Ovary (tissue), 9 donors: ENCODE data around the gene IFITM1. TPM values are rescaled to one million over a fixed set of nuclear protein-coding genes. Genes with fewer than 3 reads are reported as not detected.

ENCODE experiments used
- DNase-seq, 5 donors: peaks; one replicate each; pipeline ENCODE4 v3.0.0-alpha.2; 2019 to 2020
- H3K27ac ChIP-seq, 2 donors: fragments of 200-600 bp; one replicate each; pipeline versions ENCODE4 v1.5.1 to v1.8.0; 2019 to 2022
- H3K27me3 ChIP-seq: fragments of 200-600 bp; one replicate; pipeline ENCODE4 v1.8.0; 2022
- H3K36me3 ChIP-seq: fragments of 200-600 bp; sonication (generic); one replicate; pipeline ENCODE4 v1.5.1; 2019
- H3K4me1 ChIP-seq: one replicate; pipeline ENCODE4 v1.8.1; 2013; ENCODE audit warnings: mild to moderate bottlenecking, moderate library complexity; ENCODE audit not compliant: insufficient read depth
- H3K4me3 ChIP-seq: fragments of 200-600 bp; sonication (generic); one replicate; pipeline ENCODE4 v1.5.1; 2017
- H3K9me3 ChIP-seq, 2 donors: fragments of 200-600 bp in 1 of 2; sonication (generic) in 1 of 2; one replicate each; pipeline versions ENCODE4 v1.5.1 to v1.8.1; 2013 to 2019; ENCODE audit warnings: mild to moderate bottlenecking in 1 of 2, moderate library complexity in 1 of 2
- EP300 ChIP-seq: sonication (generic); formaldehyde crosslinking; IDR thresholded peaks from one replicate; pipeline ENCODE4 v1.6.1; 2017; ENCODE audit warnings: antibody characterized with exemption
- POLR2A ChIP-seq: fragments of 450-650 bp; IDR thresholded peaks from one replicate; pipeline ENCODE4 v1.6.1; 2017; ENCODE audit warnings: antibody characterized with exemption, mild to moderate bottlenecking, moderate library complexity
- WGBS, 3 donors: extraction: QIAGEN DNeasy Blood & Tissue Kit in 1 of 3; methylation state at CpG; one replicate each; pipeline versions ENCODE4 v1.1.5 to v1.1.7; 2013 to 2017; 5-methylcytosine and 5-hydroxymethylcytosine counted together
- intact Hi-C, 4 donors: fragments of 100-400 bp; cut with DNase I; formaldehyde crosslinking; loops; one replicate each; pipeline versions ENCODE4 v1.11.0 to v1.15.1; 2022 to 2023
- polyA plus RNA-seq, 2 donors: library from polyadenylated mRNA; stranded (reverse); fragments of 200-250 nt in 1 of 2; fragments of 350-450 nt in 1 of 2; fragmentation: Illumina TruSeq in 1 of 2; extraction: RNeasy Lipid Tissue Mini Kit (QIAGEN cat#74804) in 1 of 2; gene quantifications; one replicate each; pipeline ENCODE4 v1.2.3, GENCODE V29; 2013 to 2014
- total RNA-seq, 7 donors: library from RNA; depleted of rRNA in 2 of 7; stranded (reverse); fragments of >200 nt in 2 of 7; fragmentation: NEBNext Ultra II Directional in 3 of 7; extraction: Animal tissue kit (Norgen Biotek cat#: 25700) in 3 of 7; gene quantifications; one replicate each; pipeline versions ENCODE4 v1.1.0 to v1.2.4, GENCODE V29; 2016 to 2023
- TF ChIP-seq, protein P1 (sequence below), 3 donors: fragments of 450-650 bp in 2 of 3; fragments of 200-600 bp in 1 of 3; IDR thresholded peaks; one replicate each; pipeline versions ENCODE4 v1.5.1 to v1.8.0; 2016 to 2022; ENCODE audit warnings: antibody characterized with exemption in 3 of 3, mild to moderate bottlenecking in 1 of 3
- donor health status: DM: no; HTN: no; CAD: no; lungs with moderate emphysema.
- donor health status: DM: no; HTN: no; CAD: no.
- donor health status: Bipolar disorder and iron deficiency.
- donor health status: DM: yes; HTN: yes; CAD: no.
- donor health status: DM: no; HTN: no; CAD: no.
- donor health status: DM: yes; HTN: yes; CAD: no.

Gene IFITM1
- total and polyA plus RNA-seq, 9 donors, result 211 to 760 (median 496) TPM

DNA sequence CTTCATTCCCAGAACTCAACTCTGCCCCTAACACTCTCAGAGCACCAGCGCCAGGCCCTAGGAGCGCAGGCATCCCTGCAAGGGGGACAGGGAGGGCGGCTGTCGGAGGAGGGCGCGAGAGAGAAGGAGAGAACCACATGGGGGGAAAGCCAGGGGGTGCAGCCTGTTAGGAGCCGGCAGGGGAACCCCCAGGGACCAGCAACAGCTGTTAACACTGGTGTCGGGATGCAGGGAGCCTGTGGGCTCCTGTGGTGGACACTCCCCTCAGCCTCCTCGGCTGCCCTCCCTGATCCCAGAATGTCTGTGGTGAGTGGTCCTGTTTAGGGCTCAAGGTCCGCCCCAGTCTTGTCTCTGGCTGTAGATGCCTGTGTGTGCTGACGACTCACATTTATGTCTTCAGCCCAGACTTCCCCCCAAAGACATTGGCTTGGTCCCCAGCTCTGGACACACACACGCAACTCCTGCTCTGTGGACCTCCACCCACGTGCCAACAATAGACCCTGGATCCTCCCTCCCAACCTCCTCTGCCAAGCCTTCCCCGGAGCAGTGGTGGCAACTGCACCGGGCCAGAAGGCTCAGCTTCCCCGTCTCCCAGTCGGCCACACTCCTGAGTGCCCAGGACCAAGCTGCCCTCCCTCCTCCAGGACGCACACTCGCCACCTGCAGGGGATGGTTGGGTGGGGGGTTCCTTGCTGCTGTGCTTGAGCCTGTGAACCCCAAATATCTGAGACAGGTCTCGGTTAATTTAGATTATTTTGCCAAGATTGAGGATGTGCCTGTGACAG is 13.7 kb upstream of the IFITM1 start:
- Histone ChIP-seq H3K4me3 (no peak overlapping the region), H3K27ac (no peak overlapping the region), H3K9me3 (no peaks in the 10 kb centered on the region), H3K36me3 (no peaks in the 10 kb centered on the region), H3K27me3 (no peaks in the 10 kb centered on the region), H3K4me1 (no peaks in the 10 kb centered on the region)
- TF ChIP-seq EP300 (no peak), POLR2A (no peak)
- TF ChIP-seq, protein P1, sequence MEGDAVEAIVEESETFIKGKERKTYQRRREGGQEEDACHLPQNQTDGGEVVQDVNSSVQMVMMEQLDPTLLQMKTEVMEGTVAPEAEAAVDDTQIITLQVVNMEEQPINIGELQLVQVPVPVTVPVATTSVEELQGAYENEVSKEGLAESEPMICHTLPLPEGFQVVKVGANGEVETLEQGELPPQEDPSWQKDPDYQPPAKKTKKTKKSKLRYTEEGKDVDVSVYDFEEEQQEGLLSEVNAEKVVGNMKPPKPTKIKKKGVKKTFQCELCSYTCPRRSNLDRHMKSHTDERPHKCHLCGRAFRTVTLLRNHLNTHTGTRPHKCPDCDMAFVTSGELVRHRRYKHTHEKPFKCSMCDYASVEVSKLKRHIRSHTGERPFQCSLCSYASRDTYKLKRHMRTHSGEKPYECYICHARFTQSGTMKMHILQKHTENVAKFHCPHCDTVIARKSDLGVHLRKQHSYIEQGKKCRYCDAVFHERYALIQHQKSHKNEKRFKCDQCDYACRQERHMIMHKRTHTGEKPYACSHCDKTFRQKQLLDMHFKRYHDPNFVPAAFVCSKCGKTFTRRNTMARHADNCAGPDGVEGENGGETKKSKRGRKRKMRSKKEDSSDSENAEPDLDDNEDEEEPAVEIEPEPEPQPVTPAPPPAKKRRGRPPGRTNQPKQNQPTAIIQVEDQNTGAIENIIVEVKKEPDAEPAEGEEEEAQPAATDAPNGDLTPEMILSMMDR (IDR thresholded peaks at IDR 0.05), result no peak
- intact Hi-C loops, result loop anchor here in 2 of 4 donors (5.0 to 10.0 kb wide), 3 partner anchors 65 to 212 kb away; partner anchors contain the start of genes BET1L (in 1 of the 2), PSMD13 (in 1 of the 2), RIC8A (in 1 of the 2) and SIRT3 (in 1 of the 2)
- WGBS, 3 donors, result 14 to 24% (median 19%) methylated on average over 20 of the region's 20 CpGs
- peak in 2 of 5 donors; percentile 22 to 43 for DNase-seq

DNA sequence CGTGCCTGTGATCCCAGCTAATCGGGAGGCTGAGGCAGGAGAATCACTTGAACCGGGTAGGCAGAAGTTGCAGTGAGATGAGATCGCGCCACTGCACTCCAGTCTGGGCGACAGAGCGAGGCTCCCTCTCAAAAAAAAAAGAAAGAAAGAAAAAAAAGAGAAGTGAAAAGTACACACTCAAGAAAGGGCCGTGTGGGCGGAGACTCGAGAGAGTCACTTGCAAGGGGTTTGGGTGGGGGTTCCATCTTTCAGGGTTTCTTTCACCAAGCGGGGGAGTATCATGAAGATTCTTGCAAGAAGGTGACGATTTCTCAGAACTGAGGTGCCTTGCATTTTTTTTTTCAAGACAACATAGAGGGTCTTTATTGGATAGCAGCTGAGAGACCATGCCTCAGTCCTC is 10.5 kb upstream of the IFITM1 start:
- no peaks in the 10 kb centered on the region for H3K27me3 ChIP-seq
- H3K36me3 ChIP-seq, result no peaks in the 10 kb centered on the region
- intact Hi-C loops, result loop anchor here in 2 of 4 donors (10.0 kb wide), 2 partner anchors 69 to 99 kb away; partner anchors contain the start of genes BET1L (in 1 of the 2), PSMD13 (in 1 of the 2), RIC8A (in 1 of the 2) and SIRT3 (in 1 of the 2)
- no peak overlapping the region for H3K27ac ChIP-seq
- H3K9me3 ChIP-seq, result no peaks in the 10 kb centered on the region
- DNase-seq, result no peak
- 84 to 95% (median 88%) methylated on average over 12 of the region's 12 CpGs for WGBS, 3 donors
- no peak overlapping the region for H3K4me3 ChIP-seq
- TF ChIP-seq EP300 (no peak), POLR2A (no peak)
- TF ChIP-seq, protein P1 (IDR thresholded peaks at IDR 0.05), result no peak
- peaks cover 3% of the 10 kb centered on the region for H3K4me1 ChIP-seq

DNA sequence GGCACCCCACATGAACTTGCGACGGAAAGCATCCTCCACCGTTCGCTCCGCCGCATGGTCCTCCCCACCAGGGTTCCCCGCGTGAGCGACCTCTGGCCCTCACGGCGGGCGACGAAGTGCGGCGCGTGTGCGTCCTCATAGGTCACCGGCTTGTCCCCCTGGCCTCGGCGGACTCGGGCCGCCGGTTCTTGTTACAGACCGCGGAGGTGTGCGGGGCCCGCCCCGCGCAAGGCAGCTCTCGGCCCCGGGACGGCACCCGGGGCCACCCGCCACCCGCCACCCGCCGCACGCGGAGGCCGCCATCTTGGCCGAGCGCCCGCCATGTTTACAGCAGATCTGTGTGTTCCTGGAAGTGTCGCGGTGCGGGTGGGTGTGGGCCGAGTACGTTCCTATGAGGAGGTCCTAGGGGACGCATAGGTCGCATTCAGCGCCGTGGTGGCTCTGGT is 9.8 kb upstream of the IFITM1 start:
- intact Hi-C loops, result loop anchor here in 2 of 4 donors (10.0 kb wide), 2 partner anchors 69 to 99 kb away; partner anchors contain the start of genes BET1L (in 1 of the 2), PSMD13 (in 1 of the 2), RIC8A (in 1 of the 2) and SIRT3 (in 1 of the 2)
- Histone ChIP-seq H3K27me3 (no peaks in the 10 kb centered on the region), H3K4me3 (no peak overlapping the region), H3K4me1 (peaks cover 3% of the 10 kb centered on the region), H3K36me3 (no peaks in the 10 kb centered on the region), H3K9me3 (no peaks in the 10 kb centered on the region), H3K27ac (no peak overlapping the region)
- TF ChIP-seq POLR2A (no peak), EP300 (no peak)
- TF ChIP-seq, protein P1 (IDR thresholded peaks at IDR 0.05), result no peak
- 77 to 93% (median 79%) methylated on average over 52 of the region's 52 CpGs for WGBS, 3 donors
- peak in 4 of 5 donors; percentile 38 to 71 (median 60) for DNase-seq

DNA sequence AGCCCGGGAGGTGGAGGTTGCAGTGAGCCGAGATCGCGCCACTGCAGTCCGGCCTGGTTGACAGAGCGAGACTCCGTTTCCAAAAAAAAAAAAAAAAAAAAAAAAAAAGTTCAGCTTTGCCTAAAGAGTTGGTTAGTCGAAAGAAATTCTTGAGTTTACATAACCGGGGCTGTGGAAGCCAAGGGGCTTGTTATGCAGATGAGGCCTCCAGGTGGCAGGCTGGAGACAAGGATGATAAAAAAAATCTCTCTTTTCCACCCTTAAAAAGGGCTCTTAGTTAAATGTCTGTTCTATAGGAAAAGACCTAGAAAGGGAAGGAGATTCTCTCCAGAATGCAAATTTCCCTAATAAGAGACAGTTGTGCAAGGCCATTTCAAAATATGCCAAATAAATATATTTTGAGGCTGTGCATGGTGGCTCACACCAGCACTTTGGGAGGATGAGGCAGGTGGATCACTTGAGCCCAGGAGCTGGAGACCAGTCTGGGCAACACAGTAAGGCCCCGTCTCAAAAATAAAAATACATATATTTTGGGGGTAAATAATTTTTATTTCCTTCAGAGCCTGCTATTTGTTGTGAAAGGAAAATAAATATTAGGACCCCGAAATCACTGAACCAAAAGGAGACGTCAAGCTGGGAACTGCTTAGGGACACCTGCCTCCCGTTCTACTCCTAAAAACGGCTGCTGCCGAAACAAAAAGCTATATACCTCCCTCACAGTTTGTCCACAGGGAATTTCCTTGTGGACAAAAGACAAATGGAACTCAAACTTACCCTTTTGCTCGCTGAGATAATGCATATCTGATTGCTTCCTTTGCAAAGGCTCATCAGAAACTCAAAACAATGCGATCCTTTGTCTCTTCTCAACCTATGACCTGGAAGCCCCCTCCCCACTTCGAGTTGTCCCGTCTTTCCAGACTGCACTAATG is 8.7 kb upstream of the IFITM1 start:
- Histone ChIP-seq H3K27me3 (no peaks in the 10 kb centered on the region), H3K4me3 (no peak overlapping the region), H3K27ac (no peak overlapping the region), H3K36me3 (no peaks in the 10 kb centered on the region), H3K4me1 (peaks cover 8% of the 10 kb centered on the region), H3K9me3 (no peaks in the 10 kb centered on the region)
- intact Hi-C loops, result loop anchor here (5.0 to 10.0 kb wide), 4 partner anchors 52 to 142 kb away; partner anchors contain the start of genes BET1L (in 1 of the 4), PSMD13 (in 1 of the 4), RIC8A (in 1 of the 4) and SIRT3 (in 1 of the 4)
- DNase-seq, result peak; percentile 74 to 90 (median 83)
- TF ChIP-seq EP300, result no peak
- TF ChIP-seq, protein P1 (IDR thresholded peaks at IDR 0.05), result peak; percentile 49 to 85 (median 82)
- TF ChIP-seq POLR2A, result peak; percentile 13
- 30 to 37% (median 36%) methylated on average over 19 of the region's 19 CpGs for WGBS, 3 donors
